HG03432 (cell line): ENCODE data around the gene CA9.
"Not testable (repeated sequence)": the region's sequence is repeated elsewhere in the genome, so short reads cannot be mapped to it uniquely, and the experiment has no call there.

Source experiments
- ATAC-seq: cut with Tn5 transposase; IDR thresholded peaks from one replicate; pipeline ENCODE4 v1.9.1; 2021; ENCODE audit warnings: mild to moderate bottlenecking, moderate library complexity; ENCODE audit not compliant: unreplicated experiment

The CA9 gene

GRCh38 chr9:35673132-35674024 lies at the start of gene CA9:
CA9 (plus strand) TSS chr9:35673928; CDS start chr9:35673960, 32 bp downstream.
- ATAC-seq = no peak

- no peak for ATAC-seq
Measured at GRCh38 chr9:35627575-35627974, 46.2 kb upstream of the CA9 start.

- ATAC-seq = no peak
Measured at GRCh38 chr9:35628389-35628991, 45.2 kb upstream of the CA9 start.

- ATAC-seq = no peak
Measured at GRCh38 chr9:35629597-35629996, 44.1 kb upstream of the CA9 start.

- ATAC-seq = no peak
Measured at GRCh38 chr9:35635730-35636129, 38.0 kb upstream of the CA9 start.

- ATAC-seq = no peak
Measured at GRCh38 chr9:35636135-35636876, 37.4 kb upstream of the CA9 start.

GRCh38 chr9:35636877-35637246 lies 36.9 kb upstream of the CA9 start:
- ATAC-seq = not testable (repeated sequence)

- ATAC-seq = not testable (repeated sequence)
Measured at GRCh38 chr9:35637427-35637955, 36.2 kb upstream of the CA9 start.

- not testable (repeated sequence) for ATAC-seq
Measured at GRCh38 chr9:35638751-35639150, 35.0 kb upstream of the CA9 start.

- not testable (repeated sequence) for ATAC-seq
Measured at GRCh38 chr9:35639225-35639624, 34.5 kb upstream of the CA9 start.

GRCh38 chr9:35639631-35640030 lies 34.1 kb upstream of the CA9 start:
- ATAC-seq = no peak

- not testable (repeated sequence) for ATAC-seq
Measured at GRCh38 chr9:35640431-35640830, 33.3 kb upstream of the CA9 start.

- not testable (repeated sequence) for ATAC-seq
Measured at GRCh38 chr9:35641478-35641877, 32.2 kb upstream of the CA9 start.

- ATAC-seq = no peak
Measured at GRCh38 chr9:35643046-35643445, 30.7 kb upstream of the CA9 start.

- not testable (repeated sequence) for ATAC-seq
Measured at GRCh38 chr9:35645736-35646135, 28.0 kb upstream of the CA9 start.

GRCh38 chr9:35646153-35646532 lies 27.6 kb upstream of the CA9 start:
- no peak for ATAC-seq

GRCh38 chr9:35646533-35647265 lies 27.0 kb upstream of the CA9 start:
- peak; percentile 91 for ATAC-seq

- no peak for ATAC-seq
Measured at GRCh38 chr9:35649431-35650340, 24.0 kb upstream of the CA9 start.

GRCh38 chr9:35650341-35651158 lies 23.2 kb upstream of the CA9 start, which contains the start of gene SIT1:
SIT1 (minus strand) TSS chr9:35650931; CDS start chr9:35650853, 78 bp downstream.
- ATAC-seq = no peak
